Activated CD4-positive, alpha-beta T cell treated with anti-CD3 and anti-CD28 coated beads, Interleukin-2, Interleukin-4, amounts not matched to agents 100 ng/mL and 50 ng/mL, durations not matched to agents 16 hours and 8 hours (primary cell): ENCODE data around the gene UTY.

ENCODE experiments used
- DNase-seq: peaks from one replicate; pipeline ENCODE4 v3.0.0-alpha.2; 2020; ENCODE audit warnings: low spot score

The UTY gene

DNA sequence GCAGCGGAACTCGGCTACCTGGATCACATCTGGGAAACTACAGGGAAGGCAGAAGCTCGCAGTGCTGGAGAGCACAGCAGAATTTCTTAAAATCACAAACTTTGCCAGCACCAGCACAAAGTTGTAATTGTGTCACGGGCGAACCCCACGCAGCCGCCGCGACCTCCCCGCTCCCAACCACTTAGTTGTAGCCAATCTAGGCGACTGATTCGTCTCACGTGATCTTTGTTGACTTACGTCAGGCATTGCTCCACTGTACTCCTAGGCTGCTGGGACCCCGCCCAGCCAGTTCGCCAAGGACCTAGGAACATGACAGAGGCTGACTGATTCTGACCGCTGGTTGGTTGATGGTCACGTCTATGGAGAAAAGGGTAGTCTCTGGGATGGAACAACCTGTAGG lies at the start of gene UTY:
Gene UTY (minus strand): TSS at position 206 of the 400 bp plus-strand sequence. CDS start 368 bp downstream, outside the sequence.
- no peak for DNase-seq

DNA sequence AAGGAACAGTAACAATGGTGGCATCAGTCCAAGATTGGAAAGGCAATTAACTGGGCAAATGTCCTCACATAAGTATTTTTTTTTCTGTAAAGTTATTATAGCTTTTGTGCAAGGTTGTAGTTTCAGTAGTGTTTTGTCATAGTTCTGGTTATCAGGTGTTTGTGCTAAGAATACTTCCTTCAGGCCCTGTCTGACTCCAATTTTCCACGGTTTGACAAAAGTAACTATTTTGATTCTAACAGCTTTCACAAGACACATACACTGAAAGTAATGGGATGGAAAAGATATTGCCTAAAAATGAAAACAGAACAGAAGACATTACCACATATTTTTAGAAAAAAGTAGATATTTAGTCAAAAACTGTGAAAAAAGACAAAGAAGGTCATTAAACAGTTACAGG lies 40.6 kb upstream of the UTY start:
- no peak for DNase-seq

DNA sequence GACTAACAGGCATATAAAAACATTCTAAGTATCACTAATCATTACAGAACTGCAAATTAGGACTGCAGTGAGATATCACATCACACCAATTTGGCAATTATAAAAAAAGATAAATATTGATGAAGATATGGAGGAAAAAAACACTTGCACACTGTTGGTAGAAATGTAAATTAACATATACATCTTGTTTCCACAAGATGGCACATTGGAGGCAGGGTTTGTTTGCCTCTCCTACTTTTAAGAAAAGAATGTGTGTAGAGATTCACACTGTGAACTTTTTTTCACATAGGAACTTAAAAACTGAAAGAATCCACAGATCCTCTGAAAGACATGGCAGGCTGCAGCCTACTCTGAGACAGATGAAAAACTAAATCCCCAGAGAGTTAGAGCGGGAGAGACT lies 21.4 kb upstream of the UTY start:
- no peak for DNase-seq

DNA sequence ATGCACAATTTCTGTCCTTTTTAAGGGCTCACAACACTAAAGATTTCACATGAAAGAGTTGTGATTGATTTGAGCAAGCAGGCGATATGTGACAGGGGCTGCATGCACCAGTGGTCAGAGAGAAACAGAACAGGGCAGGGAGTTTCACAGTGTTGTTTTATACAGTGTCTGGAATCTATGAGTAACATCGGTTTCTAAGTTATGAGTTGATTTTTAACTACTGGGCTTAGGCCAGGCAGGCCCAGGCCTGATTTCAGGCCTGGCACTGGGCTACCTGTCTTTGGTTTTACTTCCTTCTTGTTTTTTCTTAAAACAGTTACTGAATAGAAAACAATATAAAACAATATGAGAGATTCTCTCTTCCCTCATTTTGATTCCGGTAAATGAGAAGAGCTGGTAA lies 13.9 kb upstream of the UTY start:
- no peak for DNase-seq

DNA sequence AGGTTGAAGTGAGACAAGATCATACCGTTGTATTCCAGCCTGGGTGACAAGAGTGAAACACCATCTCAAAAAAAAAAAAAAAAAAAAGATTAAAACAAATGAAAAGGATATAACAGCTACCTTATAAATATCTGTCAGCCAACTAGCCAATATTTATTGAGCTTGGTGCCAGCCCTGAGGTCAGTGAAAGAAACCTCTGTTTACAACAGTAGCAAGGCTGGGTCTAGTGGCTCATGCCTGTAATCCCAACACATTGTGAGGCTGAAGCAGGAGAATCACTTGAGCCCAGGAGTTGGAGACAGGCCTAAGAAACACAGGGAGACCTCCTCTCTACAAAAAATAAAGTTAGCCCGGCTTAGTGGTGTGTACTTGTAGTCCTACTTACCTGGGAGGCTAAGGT lies 12.6 kb upstream of the UTY start:
- no peak for DNase-seq

DNA sequence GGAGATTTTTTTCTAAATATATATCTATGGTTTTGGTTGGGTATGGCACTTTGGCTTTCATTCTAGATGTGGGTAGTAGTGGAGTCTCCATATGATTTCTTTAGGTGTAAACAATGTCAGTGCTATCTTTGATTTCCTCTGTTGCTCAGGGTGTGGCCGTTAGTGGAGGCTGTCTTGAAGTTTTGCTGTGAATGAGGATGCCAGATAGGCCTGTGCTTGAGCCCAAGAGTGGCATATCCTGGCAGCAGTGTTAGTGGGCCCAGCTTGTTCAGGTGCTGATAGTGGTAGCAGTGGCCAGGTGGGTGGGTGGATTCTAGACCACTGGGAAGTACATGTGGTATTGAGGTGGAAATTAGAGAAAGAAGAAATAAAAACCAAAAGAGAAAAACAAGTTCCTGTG lies 8.9 kb upstream of the UTY start:
- no peak for DNase-seq

- no peak for DNase-seq
Observed at GRCh38 chrY:13479121-13479711, 617 bp downstream of the UTY start.

DNA sequence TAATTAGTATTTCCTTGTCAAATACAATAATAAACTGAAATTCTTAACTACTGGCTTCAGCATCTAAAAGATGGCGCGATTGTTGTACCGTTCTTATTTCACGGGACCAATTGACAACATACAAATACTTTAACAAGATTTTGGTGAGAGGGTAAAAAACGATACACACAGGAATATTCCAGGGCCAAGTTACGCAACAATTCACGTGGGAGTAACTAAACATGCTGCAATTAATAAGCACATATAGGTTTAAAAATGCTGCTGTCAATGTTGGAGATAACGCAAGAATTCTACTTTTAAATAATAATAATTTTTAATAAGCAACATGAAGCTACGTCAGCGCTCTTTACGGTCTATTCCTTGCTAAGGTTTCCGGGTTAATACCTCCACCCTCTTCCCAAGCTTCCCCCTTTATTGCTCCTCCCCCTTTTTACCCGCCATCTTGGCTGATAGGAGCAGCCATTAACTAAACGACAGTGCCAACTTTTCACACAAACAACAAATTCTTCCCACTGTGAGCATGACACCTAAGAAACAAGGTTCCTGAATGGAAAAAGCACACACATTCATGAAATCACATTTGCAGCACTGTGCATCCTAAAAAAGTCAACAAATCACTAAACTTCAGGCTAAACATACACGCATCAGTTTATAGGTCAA lies 1.6 kb downstream of the UTY start:
- no peak for DNase-seq

- no peak for DNase-seq
Observed at GRCh38 chrY:13474997-13475396, 4.8 kb downstream of the UTY start.

DNA sequence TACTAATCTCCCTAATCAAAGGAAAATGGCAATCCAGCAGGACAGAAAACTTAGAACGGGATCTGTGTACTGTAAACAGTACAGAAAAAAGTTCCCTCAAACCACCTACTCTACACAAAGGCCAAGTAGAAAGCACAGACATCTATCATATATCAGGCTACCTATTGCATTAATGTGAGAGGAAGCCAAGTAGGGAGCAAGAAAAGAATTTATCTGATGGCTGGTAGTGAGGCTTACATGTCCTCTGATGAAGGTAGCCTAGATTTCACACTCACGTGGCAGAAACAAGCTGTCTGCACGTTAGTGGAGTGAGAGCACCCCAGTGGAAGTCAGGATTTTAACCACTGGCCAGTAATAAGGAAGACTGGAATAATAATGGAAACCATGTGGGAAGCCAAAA lies 28.3 kb downstream of the UTY start:
- DNase-seq: no peak

GRCh38 chrY:13450596-13451130 lies 29.2 kb downstream of the UTY start:
- no peak for DNase-seq

DNA sequence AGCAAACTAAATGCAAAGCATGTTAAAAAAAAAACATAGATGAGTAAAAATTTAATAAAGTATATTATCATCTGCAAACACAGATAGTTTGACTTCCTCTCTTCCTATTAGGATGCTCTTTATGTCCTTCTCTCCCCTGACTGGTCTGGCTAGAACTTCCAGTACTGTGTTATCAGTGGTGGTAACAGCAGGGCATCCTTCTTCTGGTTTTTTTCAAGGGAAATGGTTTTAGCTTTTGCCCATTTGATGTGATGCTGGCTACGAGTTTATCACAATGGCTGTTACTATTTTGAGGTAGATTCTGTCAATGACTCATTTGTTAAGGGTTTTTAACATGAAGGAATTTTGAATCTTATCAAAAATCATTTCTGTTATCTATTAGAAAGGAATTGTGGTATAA lies 34.3 kb downstream of the UTY start:
- no peak for DNase-seq

DNA sequence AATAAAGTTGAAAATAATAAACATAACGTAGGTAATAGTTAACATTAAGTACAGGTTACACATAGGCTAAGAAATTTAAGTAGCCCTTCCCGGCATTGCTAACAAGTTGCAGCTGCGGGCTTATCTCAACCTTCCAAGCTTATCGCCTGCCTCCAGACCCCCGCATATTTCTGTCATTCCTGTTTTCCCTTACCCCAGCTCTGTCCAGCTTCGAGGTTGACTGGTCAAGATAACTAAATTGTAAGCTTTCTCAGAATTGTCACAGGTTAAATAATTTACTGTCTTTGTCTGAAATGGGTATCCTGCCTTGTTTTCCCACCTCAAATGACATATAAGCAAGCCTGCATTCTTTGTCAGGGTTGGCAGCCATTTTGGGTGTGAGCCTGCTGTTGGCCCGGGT lies 36.7 kb downstream of the UTY start:
- no peak for DNase-seq

DNA sequence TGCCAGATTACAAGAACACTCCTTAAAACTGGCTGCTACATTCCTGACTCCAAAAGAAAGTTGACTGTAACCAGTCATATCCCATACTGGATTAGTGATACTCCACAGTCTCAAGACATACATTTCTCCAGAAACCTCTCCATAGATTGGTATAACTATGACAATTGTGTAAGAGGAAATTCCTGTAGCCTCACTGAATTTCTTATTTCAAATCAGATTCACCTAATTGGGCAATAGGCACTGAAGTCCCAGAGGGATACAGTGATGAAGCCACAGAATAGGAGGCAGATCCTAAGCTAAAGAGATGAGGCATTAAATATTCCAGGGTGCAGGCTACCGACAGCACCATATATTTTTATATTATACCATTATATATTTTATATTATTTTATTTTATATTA lies 39.0 kb downstream of the UTY start:
- DNase-seq: no peak

DNA sequence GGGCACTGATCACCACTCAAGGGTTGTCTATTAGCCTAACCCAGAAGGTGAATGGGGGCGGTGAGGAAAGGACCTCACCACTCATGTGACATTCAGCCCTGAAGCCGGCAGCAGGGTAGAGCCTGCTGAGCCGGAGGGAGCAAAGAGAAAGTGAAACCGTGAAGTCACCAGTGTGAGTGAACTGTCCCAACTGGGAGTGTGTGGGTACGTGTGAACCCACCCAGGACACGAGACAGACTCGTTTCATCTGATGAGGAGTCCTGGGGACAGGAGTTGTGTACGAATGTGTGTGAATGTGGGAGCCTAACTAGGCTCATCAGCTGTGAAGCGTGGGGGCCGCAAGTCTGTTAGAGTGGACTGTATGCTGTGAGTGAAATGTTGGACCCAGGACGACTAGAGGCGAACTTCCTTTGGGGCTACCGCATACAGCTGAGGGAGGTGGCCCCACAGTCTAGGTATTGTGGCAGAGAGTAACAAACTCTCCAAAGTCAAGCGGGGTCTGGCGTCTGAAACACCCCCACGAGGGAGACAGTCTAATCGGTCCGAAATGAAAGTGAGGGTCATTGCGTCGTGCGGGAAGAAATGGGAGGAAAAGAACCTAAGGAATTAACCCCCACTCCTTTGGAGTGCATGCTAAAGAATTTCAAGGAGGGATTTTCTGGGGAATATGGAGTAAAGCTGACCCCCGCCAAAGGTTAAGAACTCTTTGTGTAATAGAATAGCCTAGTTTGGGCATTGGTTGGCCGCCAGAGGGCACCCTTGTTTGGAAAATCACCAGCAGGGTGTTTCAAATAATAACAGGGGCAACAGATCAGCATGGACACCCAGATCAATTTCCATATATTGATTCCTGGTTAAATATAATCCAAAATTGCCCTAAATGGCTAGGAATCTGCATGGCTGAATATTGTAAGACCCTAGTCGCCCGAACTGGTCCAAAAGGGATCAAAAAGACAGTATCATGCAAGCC lies 43.6 kb downstream of the UTY start:
- no peak for DNase-seq

GRCh38 chrY:13435206-13435967 lies 44.4 kb downstream of the UTY start:
- DNase-seq: no peak

DNA sequence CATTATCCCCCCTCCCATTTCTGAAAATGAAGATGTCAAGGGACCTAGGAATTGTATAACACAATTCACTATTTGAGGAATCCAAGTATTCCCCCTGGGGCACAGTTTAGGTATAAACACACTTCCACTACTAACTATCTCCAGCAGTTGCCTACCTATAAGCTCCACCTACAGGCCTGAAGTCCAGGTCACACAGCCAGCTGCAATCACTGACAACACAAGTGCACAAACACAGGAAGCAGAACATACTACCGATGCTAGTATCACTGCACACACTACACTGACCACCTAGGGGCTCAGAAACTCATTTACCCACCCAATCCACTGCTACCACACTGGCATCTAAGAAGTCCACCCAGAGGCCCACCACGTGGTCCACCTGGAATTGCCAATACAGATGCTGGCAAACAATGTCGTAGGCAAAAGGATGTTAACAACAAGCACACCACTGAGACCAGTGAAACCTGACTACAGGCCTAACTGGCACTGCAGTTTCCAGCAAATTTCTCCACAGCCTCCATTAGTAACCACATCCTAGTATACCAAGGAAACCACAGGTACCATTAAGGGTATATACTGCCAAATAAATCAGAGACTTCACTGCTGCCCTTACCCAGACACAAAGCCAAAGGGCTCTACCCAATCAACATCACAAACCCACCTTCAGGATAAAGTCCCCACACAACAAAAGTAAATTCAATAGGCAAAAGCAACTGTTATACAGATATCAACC lies 47.4 kb downstream of the UTY start:
- DNase-seq: no peak

- no peak for DNase-seq
Observed at GRCh38 chrY:13429551-13429950, 50.3 kb downstream of the UTY start.

DNA sequence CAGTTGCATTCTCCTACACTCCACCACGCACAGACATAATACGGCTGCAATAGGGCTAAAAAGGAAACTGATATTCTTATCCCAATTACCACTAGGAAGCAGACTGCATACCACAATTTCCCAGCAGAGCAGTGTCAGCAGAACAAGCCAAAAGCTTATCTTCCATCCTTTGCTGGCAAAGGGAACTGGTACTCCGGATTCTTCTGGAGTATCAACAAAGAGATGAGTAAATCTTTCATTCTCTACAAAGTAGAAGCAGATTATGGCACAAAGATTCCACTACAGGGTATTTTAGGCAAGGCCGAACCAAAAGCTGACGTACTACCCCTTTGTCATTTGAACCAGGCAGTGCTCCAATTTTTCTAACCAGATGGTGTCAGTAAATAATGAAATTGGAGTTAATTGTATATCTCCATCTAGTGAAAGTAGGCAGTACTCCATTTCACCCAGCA lies 56.5 kb downstream of the UTY start:
- DNase-seq: no peak

DNA sequence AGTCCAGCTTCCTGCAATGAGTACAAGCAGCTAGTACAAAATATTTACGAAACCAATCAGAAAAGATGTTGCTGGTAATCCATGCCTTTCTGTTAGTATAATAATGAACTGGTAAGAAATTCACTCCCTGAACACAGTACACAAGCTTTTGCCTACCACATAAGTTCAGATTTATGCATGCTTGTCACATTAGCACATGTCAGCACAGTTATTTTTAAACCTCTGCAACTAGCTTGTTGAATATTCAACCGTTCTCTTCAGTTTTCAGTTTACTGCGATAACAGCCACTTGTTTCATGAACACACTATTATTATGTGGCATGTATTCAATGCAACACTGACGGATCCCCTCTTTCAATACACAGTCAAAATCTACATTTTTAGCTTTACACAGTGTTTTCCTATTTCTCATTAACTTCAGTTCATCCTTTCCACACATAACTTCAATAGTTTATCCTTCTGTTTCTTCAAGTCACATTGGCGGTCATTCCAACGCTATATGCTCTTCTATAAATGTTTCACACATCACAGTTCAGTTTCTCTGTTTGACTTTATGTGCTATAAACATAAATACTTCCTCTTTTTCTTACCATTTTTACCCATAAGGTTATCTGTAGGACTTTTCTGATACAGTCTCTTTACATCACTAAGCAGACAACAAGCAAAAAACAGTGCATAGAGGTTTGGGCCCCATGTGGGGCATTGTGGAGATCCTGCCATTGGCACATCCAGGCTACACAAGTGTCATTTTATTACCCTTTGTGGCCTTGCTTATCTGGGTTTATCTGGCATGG lies 62.8 kb downstream of the UTY start:
- DNase-seq: no peak
